ENCODE results near the gene PLAAT4. TPM values are rescaled to one million over a fixed set of nuclear protein-coding genes. Genes with fewer than 3 reads are reported as not detected.

Gene PLAAT4
- total RNA-seq, 2 experiments from 2014 or later, result 1.3 to 6.8 TPM

DNA sequence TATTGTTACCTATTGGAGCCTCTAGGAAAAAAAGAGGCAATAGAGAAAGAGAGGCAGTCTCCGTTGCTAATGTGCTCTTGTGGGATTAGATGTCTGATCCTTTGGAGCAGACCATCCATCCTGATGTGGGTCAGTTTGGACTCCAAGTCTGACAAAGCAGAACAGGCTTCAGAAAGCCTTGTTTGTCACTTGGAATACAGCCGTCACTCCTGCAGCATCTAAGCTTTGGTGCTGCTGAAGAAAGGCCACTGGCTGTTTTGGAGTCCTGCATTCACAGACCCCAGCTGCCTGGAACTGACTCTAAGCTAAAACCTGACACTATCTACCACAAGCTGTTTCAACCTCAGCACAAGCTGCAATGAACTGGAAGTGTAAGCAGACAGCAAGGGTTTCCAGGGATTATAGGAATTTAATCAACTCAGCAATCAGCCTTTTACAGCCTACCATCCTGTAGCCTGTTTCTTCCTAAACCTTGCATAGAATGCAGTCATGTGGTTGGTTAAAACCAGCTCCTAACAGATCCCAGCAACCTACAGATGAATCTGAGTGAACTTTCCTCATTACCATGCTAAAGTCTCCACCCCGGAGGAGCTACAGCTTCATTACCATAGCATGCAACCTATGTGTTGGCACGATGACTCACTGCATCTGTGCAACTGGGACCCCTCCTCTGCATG is 3.7 kb upstream of the PLAAT4 start:
- TF ChIP-seq, protein P1, sequence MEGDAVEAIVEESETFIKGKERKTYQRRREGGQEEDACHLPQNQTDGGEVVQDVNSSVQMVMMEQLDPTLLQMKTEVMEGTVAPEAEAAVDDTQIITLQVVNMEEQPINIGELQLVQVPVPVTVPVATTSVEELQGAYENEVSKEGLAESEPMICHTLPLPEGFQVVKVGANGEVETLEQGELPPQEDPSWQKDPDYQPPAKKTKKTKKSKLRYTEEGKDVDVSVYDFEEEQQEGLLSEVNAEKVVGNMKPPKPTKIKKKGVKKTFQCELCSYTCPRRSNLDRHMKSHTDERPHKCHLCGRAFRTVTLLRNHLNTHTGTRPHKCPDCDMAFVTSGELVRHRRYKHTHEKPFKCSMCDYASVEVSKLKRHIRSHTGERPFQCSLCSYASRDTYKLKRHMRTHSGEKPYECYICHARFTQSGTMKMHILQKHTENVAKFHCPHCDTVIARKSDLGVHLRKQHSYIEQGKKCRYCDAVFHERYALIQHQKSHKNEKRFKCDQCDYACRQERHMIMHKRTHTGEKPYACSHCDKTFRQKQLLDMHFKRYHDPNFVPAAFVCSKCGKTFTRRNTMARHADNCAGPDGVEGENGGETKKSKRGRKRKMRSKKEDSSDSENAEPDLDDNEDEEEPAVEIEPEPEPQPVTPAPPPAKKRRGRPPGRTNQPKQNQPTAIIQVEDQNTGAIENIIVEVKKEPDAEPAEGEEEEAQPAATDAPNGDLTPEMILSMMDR (conservative IDR thresholded peaks at IDR 0.05; ENCODE audit: low read length), result no peak
- TF ChIP-seq EZH2phosphoT487 (IDR thresholded peaks at IDR 0.05; ENCODE audit: borderline replicate concordance, low read depth, low read length), result no peak
- H3K4me3 ChIP-seq (ENCODE audit: low read depth, low read length, poor library complexity, severe bottlenecking), result no peak overlapping the region
- intact Hi-C loops (cut with micrococcal nuclease; ENCODE audit: unreplicated experiment), result no loop called here
- CTCF ChIA-PET (ENCODE audit: unreplicated experiment), result no interaction called here
- H4K20me1 ChIP-seq (ENCODE audit: insufficient read depth, low read length), result no peaks in the 10 kb centered on the region
- H2AFZ ChIP-seq (ENCODE audit: low read length), result no peak overlapping the region
- H3K36me3 ChIP-seq (ENCODE audit: insufficient read depth, low read length), result no peaks in the 10 kb centered on the region
- H3K9me3 ChIP-seq (ENCODE audit: low read length), result no peaks in the 10 kb centered on the region
- POLR2A ChIA-PET, result interaction anchor here (0.6 to 0.9 kb wide), 3 partner anchors 12 to 345 kb away, joined by 3 to 4 read pairs (median 4); no protein-coding TSS in a partner anchor
- no TSS peak for BruUV-seq (replicated peaks)
- H3K4me2 ChIP-seq (ENCODE audit: low read length), result no peak overlapping the region
- H3K9me2 ChIP-seq (ENCODE audit: insufficient read depth, low read length), result no peaks in the 10 kb centered on the region
- H3K79me2 ChIP-seq (ENCODE audit: insufficient read depth, low read depth, low read length), result no peaks in the 10 kb centered on the region
- peaks cover 20% of the 10 kb centered on the region for H3K4me1 ChIP-seq (ENCODE audit: insufficient read depth, low read length, poor library complexity, severe bottlenecking)
- no peak for DNase-seq (ENCODE audit: low spot score)
- H3K27ac ChIP-seq (ENCODE audit: low read depth, low read length, poor library complexity, severe bottlenecking), result no peak overlapping the region

DNA sequence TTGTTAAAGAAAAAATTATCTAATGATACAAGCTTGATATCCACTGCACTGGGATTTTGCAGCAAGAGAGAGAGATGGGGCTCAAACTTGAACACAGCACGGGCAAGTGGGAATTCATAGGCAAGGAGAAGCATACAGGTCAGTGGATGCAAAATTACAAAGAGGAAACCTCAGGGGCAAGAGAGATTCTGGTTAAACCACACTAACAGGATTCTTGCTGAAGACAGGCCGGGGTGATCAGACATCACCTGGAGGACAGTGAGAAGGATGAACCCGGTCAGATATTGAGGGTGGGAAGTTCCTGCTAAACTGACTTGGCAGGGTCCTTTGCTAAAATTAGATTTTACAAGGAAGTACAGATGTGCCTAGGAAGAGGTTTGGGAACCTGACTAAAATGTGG is 2.5 kb upstream of the PLAAT4 start:
- intact Hi-C loops (cut with micrococcal nuclease; ENCODE audit: unreplicated experiment), result no loop called here
- Histone ChIP-seq H3K4me1 (ENCODE audit: insufficient read depth, low read length, poor library complexity, severe bottlenecking) (peaks cover 20% of the 10 kb centered on the region), H3K79me2 (ENCODE audit: insufficient read depth, low read depth, low read length) (no peaks in the 10 kb centered on the region), H3K27ac (ENCODE audit: low read depth, low read length, poor library complexity, severe bottlenecking) (no peak overlapping the region), H3K9me2 (ENCODE audit: insufficient read depth, low read length) (no peaks in the 10 kb centered on the region), H3K36me3 (ENCODE audit: insufficient read depth, low read length) (no peaks in the 10 kb centered on the region), H3K4me2 (ENCODE audit: low read length) (no peak overlapping the region), H2AFZ (ENCODE audit: low read length) (no peak overlapping the region), H4K20me1 (ENCODE audit: insufficient read depth, low read length) (no peaks in the 10 kb centered on the region), H3K9me3 (ENCODE audit: low read length) (no peaks in the 10 kb centered on the region), H3K4me3 (ENCODE audit: low read depth, low read length, poor library complexity, severe bottlenecking) (no peak overlapping the region)
- CTCF ChIA-PET (ENCODE audit: unreplicated experiment), result no interaction called here
- TF ChIP-seq EZH2phosphoT487 (IDR thresholded peaks at IDR 0.05; ENCODE audit: borderline replicate concordance, low read depth, low read length), result no peak
- POLR2A ChIA-PET, result no interaction called here
- DNase-seq (ENCODE audit: low spot score), result no peak
- no TSS peak for BruUV-seq (replicated peaks)

DNA sequence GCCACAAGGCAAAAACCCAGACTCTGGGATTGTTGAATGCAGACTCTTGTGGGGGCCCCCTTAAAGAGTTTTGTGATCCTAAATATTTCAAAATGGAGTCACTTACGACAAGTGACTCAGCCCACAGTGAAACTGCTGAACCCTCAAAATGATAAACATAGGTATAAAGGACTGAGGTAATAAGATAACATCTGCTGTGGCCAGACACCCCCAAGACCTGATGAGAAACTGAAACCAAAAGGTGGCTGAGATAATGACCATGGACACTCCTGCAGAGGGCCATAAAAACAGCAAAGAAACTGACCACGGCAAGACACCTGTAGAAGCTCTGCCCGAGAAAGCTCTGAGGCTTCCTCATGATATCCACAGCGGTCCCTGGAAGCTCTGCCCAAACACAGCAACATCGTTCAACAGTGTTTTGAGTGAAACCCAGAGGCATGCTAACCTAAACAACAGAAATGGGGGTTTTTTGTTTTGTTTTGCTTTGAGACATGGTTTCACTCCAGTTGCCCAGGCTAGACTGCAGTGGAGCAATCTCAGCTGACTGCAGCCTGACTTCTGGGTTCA is 1.6 kb upstream of the PLAAT4 start:
- ChIA-PET POLR2A (no interaction called here), CTCF (ENCODE audit: unreplicated experiment) (no interaction called here)
- no peaks in the 10 kb centered on the region for H3K9me2 ChIP-seq (ENCODE audit: insufficient read depth, low read length)
- H3K27ac ChIP-seq (ENCODE audit: low read depth, low read length, poor library complexity, severe bottlenecking), result no peak overlapping the region
- no peaks in the 10 kb centered on the region for H4K20me1 ChIP-seq (ENCODE audit: insufficient read depth, low read length)
- H3K4me2 ChIP-seq (ENCODE audit: low read length), result no peak overlapping the region
- no peaks in the 10 kb centered on the region for H3K36me3 ChIP-seq (ENCODE audit: insufficient read depth, low read length)
- 0 out of 2 replicates have a peak overlapping the region, but pooled peaks have one; percentile 23 for H2AFZ ChIP-seq (ENCODE audit: low read length)
- H3K79me2 ChIP-seq (ENCODE audit: insufficient read depth, low read depth, low read length), result no peaks in the 10 kb centered on the region
- DNase-seq (ENCODE audit: low spot score), result no peak
- TF ChIP-seq, protein P1 (conservative IDR thresholded peaks at IDR 0.05; ENCODE audit: low read length), result no peak
- TF ChIP-seq EZH2phosphoT487 (IDR thresholded peaks at IDR 0.05; ENCODE audit: borderline replicate concordance, low read depth, low read length), result no peak
- no peak overlapping the region for H3K4me3 ChIP-seq (ENCODE audit: low read depth, low read length, poor library complexity, severe bottlenecking)
- BruUV-seq (replicated peaks), result no TSS peak
- intact Hi-C loops (cut with micrococcal nuclease; ENCODE audit: unreplicated experiment), result no loop called here
- no peaks in the 10 kb centered on the region for H3K9me3 ChIP-seq (ENCODE audit: low read length)
- peaks cover 20% of the 10 kb centered on the region for H3K4me1 ChIP-seq (ENCODE audit: insufficient read depth, low read length, poor library complexity, severe bottlenecking)

Data from OCI-LY7 (cell line).